Umbilical cord (tissue), 2 donors: Measurements from ENCODE around the gene SH3PXD2A. TPM values are rescaled to one million over a fixed set of nuclear protein-coding genes. Genes with fewer than 3 reads are reported as not detected.

Experiments used
- DNase-seq: peaks from one replicate; pipeline ENCODE4 v3.0.0-alpha.2; 2015; ENCODE audit warnings: low spot score
- total RNA-seq: library from RNA; depleted of rRNA; stranded (reverse); fragments of >200 nt; gene quantifications from one replicate; pipeline ENCODE4 v1.2.3, GENCODE V29; 2014; ENCODE audit warnings: low replicate concordance; ENCODE audit not compliant: insufficient read depth

The SH3PXD2A gene
- total RNA-seq, 1 donor from 2014 or later = 38.3 TPM

- DNase-seq = peak; percentile 95
Measured at GRCh38 chr10:103569896-103570295, 285.5 kb downstream of the SH3PXD2A start.

- no peak for DNase-seq
Measured at GRCh38 chr10:103568505-103568904, 286.9 kb downstream of the SH3PXD2A start.

GRCh38 chr10:103566536-103566935 is 288.8 kb downstream of the SH3PXD2A start:
- no peak for DNase-seq

DNA sequence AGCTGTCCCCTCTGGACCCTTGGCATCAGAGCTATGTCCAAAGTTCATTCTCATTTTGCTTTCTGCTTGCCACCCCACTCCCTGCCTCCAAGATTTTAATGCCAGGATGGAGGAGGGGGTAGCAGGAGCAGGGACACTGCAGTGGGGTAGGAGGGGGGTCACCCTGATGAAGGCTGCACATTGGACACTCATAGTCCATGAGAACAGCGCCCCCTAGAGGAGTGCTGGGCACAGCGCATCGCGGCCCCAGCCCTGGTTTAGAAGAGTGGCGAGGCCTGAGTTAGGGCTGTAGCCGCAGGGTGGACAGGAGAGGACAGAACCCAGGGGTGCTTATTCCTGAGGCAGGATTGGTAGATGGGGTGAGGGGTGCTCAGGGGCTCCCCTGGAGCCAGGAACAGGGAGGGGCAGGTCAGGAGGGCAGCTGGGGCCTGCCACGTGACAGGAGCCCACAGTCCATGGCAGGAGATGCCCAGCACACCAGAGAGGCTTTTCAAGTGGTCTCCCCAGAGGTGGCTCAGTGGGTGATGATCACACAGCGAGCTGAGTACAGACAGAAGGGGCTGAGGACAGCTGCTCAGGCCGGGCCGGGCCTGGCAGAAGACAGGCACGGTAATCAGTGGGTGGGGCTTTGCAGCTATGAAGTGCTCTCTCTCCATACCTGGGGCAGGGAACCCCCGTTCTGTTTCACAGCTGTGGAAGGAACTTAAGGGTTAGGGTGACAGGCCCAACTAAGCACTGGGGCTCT is 290.4 kb downstream of the SH3PXD2A start:
- no peak for DNase-seq

DNA sequence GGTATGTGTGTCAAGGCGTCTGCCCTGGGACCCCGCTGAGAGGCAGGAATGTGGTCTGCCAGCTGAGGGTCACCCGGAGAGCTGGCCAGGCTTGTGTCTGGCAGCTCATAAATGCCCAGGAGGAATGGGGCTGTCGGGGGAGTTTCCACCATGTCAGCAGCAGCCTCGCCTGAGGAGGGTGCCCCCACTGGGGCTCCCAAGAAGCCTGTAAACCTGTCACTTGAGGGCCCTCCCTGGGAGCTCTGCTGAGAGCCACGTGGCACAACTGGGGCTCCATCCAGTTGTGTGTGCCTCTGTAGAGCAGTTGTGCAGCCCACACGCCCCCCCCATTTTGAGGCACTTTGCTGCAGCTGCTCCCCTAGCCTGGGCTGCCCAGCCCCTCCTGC is 291.3 kb downstream of the SH3PXD2A start:
- DNase-seq = peak; percentile 40

GRCh38 chr10:103563231-103564115 is 291.9 kb downstream of the SH3PXD2A start:
- DNase-seq = no peak

GRCh38 chr10:103562383-103562782 is 293.0 kb downstream of the SH3PXD2A start:
- DNase-seq = no peak

- no peak for DNase-seq
Measured at GRCh38 chr10:103560886-103561285, 294.5 kb downstream of the SH3PXD2A start.

- DNase-seq = no peak
Measured at GRCh38 chr10:103559776-103560175, 295.6 kb downstream of the SH3PXD2A start.

DNA sequence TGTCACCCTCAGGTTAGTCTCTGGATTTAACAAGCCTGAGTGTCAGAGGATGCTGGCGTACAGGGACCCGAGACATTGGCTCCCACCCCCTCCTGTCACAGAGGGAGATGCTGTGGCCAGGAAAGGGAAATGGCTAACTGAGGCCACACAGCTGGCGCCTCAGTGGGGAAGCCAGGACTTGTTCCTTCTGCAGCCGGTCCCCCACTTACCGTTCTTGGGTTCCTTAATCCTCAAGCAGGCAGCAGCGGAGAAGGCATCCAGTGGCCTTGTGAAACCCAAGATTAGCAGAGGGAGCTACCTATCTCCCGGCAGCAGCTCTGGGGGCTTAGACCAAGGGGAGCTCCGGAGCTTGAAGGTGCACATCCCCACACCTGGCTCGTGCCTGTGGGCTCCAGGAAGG is 296.5 kb downstream of the SH3PXD2A start:
- no peak for DNase-seq

DNA sequence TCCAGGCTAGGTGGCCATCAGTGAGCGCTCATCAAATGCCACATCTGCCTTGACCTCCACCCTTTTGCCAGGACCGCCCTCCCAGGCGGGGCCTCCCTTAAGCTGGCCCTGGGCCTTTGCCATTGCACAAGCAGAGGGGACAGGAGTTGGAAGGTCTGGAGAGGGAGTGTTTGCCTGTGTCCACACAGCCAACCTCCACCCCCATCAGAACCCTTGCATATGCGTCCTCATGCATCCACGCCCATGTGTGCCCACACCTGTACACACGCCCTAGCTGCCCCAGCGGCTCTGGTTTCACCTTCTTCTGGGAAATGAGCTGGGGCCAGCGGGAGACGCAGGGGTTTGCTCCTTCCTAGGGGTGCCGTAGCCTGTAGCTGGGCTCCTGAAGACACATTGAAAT is 297.9 kb downstream of the SH3PXD2A start:
- DNase-seq = no peak

DNA sequence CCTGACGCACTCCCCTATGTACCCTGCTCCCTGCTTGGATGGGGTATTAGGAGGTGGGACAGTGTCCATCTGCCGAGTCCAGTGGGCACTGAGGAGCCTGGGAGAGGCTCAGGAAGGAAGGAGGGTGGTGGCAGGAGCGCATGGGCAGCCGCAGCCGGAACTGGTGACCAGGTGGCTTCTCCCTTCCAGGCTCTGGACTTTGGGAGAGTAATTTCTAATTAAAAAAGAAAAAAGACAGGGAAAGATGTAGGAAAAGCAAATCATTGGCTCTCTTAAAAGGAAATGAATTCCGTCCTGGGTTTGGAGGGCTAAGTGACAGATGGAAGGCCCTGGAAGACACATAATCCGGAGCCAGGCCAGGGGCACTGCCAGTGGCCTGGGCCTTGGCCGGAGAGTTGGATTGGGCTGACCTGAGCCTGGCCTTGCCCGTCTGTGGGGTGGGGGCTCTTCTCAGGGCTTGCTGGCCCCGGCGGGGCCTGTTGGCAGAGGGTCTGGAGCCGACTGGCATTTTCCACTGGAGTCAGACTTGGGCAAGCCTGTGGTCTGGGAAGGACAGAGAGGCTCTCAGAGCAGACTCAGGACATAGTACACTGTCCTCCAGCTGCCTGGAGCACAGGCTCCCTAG is 298.9 kb downstream of the SH3PXD2A start:
- no peak for DNase-seq

DNA sequence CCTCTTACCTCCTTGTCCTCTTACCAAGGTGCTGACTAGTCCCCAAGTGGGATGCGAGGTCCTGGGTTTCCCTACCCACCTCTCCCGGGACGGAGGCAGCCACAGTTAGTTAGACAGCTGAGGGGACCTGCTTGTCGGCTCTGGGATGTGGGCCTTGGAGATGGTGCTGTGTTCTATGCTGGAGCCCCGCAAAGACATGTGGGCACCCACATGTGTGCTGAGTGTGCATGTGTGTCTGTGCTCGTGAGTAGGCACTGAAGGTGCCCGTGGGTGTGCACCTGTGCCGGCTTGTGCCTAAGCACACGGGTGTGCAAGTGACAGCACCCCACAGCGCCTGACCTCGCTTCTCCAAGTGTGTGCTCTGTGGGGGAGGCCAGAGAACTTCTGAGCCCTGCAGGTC is 299.7 kb downstream of the SH3PXD2A start:
- DNase-seq = no peak

DNA sequence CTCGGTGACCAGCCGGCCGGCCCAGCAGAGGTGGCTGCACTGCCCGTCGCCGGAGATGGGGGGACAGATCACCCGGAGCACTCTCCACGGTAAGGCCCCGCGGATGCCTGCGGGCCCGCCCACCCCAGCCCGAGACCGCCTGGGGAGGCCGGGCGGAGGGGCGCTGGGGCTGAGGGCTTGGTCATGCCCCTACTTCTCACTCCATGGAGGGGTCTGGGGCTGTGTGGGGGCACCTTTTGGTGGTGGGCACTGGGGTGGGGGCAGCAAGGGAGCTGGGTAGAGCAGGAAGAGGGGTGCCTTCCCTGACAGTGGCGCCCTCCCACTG is 300.1 kb downstream of the SH3PXD2A start:
- DNase-seq = no peak

DNA sequence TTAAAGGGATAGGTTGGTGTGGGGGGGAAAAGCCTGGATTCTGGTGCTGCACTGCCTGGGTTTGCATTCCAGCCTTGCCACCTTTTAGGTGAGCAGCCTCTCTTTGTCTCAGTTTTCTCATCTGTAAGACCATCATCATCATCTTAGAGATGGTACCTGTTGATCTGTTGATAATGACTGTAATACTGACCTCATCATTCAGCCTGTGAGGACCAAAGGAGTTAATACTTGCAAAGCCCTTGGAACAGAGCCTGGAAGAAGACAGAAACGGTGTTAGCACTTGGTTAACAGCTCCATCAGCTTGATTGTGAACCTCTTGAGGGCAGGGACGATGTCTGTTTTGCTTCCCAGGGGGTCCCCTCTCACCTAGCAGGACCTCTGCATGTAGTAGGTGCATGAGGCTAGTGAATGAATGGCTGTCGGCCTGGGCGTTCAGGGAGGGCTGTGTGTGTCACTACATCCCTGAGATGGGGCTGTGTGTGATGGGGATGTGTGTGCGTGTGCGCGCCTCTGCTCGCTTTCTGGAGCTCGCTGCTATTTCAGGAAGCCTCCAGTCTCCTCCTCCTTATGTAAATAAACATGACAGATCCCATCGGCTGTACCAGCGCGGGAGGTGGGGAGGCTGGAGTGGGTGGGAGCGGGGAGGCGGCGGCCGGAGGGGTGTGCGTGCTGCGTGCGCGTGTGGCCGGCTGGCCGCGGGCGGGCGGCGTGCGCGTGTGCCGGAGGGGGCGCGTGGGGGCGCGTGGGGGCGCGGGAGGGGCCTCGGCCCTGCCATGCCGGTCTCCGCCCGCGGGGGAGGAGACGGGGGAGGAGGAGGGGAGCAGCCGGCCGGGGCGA is 300.7 kb downstream of the SH3PXD2A start:
- DNase-seq = peak; percentile 89

GRCh38 chr10:103553743-103554487 is 301.5 kb downstream of the SH3PXD2A start:
- no peak for DNase-seq

- no peak for DNase-seq
Measured at GRCh38 chr10:103552856-103553742, 302.3 kb downstream of the SH3PXD2A start.

DNA sequence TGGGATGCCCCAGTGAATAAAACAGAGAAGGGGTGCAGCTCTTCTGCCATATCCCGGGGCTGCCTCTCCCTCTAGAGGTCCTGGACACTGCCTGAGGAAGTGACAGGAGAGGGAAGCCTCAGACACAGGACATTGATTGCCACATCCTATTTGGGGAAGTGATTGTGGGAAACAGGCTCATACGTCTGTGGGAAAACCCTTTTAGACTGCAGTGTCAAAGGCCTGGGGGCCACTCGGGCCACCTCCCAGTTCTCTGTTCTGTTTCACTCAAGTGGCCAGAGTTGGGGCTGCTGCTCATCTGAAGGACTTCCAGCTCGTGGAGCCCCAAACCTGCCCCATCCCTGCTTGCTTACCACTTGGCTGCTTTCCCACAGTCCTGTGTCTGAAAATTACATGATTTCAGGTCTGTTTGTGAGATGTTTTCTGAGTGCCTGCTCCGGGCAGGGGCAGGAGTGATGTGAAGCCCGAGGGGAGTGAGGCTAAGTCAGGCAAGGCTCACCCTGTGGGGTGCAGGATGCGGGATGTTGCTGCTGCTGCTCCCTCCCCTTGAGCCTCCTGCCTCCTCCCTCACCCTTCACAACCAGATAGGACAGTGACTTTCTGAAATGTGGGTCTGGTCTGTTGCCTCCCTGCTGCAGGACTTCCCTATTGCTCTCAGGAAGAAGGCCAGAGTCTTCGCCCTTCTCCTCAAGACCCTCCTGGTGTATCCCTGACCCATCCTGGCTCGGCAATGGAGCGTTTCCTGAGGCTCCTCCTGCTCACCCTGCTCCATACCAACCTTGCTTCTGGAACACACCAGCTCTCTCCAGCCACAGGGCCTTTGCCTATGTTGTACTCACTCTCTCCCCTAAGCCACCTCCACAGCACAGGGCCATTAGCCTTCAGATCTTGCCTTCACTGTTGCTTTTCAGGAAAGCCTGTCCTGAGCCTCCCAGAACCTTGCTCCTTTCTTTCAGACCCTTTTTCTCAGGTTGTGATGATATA is 303.5 kb downstream of the SH3PXD2A start:
- DNase-seq = peak; percentile 26

DNA sequence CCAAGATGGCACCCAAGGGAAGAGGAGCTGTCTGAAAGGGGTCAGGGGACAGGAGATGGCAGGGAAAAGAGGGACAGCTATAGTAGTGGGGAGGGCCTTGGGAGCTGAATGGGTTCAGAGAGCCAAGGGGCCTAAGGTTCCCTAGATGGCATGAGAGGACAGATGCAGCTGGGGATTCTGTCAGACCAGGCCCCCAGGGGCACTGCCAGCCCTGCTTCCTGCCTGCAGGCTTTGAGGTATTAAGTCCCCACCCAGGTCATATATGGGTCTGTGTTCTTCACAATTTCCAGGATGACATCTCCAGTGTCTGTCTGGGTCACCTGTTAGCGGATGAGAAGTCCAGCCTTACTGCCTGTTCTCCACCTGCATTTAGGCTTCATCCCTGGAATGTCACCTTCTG is 305.1 kb downstream of the SH3PXD2A start:
- DNase-seq = no peak
